Choroid plexus epithelial cell (primary cell): Measurements from ENCODE around the gene APOA5.

Experiments used
- DNase-seq: peaks from one replicate; pipeline ENCODE4 v3.0.0-alpha.2; 2010; ENCODE audit warnings: low read depth
- H3K4me3 ChIP-seq: 2 replicates; pipeline ENCODE4 v1.5.1; 2011; ENCODE audit warnings: low read depth, mild to moderate bottlenecking, control low read depth, low read length, moderate library complexity
- CTCF ChIP-seq: conservative IDR thresholded peaks from 2 replicates; pipeline ENCODE4 v1.5.1; 2011; ENCODE audit warnings: low read depth, mild to moderate bottlenecking, control low read depth, inconsistent platforms, low read length, moderate library complexity

APOA5 gene

GRCh38 chr11:116794851-116795250, 3.2 kb upstream of the APOA5 start:
- no peak for DNase-seq
- no peak for TF ChIP-seq CTCF

DNA sequence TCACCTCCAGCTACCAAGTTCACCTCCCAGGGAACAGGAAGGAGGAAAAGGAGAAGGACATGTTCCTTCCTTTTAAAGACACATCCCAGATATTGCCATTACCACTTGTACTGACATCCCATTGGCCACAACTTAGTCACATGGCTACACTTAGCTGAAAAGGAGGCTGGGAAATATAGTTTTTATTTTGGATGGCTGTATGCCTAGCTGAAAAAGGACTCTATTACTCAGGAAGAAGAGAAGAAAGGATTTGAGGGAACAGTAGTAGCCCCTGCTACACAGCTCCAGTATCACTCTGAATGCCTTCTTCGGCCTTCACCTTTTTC, 2.1 kb upstream of the APOA5 start:
- H3K4me3 ChIP-seq: no peak overlapping the region
- no peak for TF ChIP-seq CTCF
- DNase-seq: peak; percentile 61

More at GRCh38 chr11:116794851-116795250, 3.2 kb upstream of the APOA5 start:
- no peak overlapping the region for H3K4me3 ChIP-seq

DNA sequence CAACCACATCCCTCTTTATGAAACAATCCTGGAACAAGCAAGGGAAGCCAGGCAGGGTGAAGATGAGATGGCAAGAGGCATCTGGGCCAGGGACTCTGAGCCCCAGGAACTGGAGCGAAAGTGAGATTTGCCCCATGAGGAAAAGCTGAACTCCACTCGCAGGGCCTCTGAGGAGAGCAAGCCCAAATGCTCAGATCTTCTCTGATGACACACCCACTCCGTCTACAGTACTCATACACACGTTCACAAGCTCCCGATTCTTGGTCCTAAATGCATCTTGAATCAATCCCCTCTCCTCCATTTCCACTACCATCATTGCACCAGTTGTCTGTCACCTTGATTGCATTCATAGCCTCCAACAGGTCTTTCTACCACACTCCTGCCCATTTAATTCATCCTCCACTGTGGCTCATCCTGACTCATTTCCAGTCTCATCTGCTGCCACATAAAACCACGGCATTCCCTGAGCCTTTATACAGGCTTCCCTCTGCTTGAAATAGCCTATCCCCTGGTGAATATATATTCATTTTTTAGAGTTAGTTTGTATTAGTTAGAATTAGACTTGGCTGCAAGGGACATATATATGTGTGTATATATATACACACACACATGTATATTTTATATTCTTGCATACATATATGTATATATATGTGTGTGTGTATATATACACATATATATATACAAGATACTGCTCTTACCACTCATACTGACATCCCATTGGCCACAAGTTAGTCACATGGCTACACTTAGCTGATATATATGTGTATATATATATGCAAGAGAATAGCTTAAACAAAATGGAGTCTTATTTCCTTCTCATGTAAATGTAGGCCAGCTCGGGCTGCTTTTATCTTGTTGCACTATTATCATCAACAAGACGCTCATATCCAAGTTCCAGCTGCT, 1.4 kb upstream of the APOA5 start:
- DNase-seq: peak; percentile 20
- no peak for TF ChIP-seq CTCF
- no peak overlapping the region for H3K4me3 ChIP-seq

GRCh38 chr11:116792144-116792868, 627 bp upstream of the APOA5 start:
- H3K4me3 ChIP-seq: no peak overlapping the region
- TF ChIP-seq CTCF: no peak
- no peak for DNase-seq

DNA sequence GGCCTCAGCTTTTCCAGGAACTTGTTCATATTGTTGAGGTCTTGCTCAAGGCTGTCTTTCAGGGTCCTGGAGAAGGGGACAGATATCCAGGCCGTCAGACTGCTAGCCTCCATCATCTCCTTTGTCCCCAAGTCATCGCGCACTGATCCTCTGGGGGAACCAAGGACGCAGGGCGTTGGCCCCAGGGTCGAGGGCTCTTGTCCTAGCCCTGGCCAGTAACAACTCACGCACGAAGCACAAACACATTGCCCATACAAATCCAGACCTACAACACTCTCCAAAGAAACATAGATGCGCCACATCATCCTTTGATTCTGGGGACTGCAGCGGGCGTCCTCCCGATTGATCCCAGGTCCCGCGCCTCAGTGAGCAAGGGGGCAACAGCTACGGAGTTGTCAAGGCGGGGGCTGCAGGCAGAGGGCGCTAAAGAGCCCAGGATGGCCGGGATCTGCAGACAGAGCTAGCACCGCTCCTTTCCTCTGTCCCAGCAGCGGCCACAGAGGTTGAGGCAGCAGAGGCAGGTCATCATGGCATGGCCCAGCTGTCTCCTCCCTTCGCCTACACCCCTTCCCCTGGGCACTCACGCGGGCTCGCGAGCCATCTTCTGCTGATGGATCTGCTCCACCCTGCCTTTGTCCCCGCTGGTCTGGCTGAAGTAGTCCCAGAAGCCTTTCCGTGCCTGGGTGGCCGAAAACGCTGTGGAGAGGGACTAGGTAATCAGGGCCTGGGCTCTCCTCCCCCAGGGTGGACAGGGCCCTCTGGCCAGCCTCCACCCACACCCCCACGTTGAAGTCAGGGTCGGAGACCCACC, 472 bp downstream of the APOA5 start:
- TF ChIP-seq CTCF: peak; percentile 94
- peak; percentile 71 for DNase-seq
- H3K4me3 ChIP-seq: peak overlapping the region; percentile 14

- H3K4me3 ChIP-seq: no peak overlapping the region
- TF ChIP-seq CTCF: no peak
- DNase-seq: no peak
These were observed 1.3 kb downstream of the APOA5 start for GRCh38 chr11:116790167-116791001.
